Measurements from ENCODE around the gene FAM222A.
A peak's percentile ranks its signal among the peaks of the same experiment; 100 is the strongest.

The FAM222A gene

GRCh38 chr12:109713187-109714070, at the start of gene FAM222A:
TSS of gene FAM222A (plus strand) at chr12:109713825. CDS start at chr12:109744147, 30,322 bp downstream.
- peak; percentile 93 to 96 for DNase-seq (ENCODE audit: low read depth in 2 of 2, low spot score in 1 of 2)

GRCh38 chr12:109664402-109664801, 49.2 kb upstream of the FAM222A start:
- no peak for DNase-seq (ENCODE audit: low read depth in 2 of 2, low spot score in 1 of 2)

GRCh38 chr12:109666068-109666467, 47.6 kb upstream of the FAM222A start:
- no peak for DNase-seq (ENCODE audit: low read depth in 2 of 2, low spot score in 1 of 2)

- DNase-seq (ENCODE audit: low read depth in 2 of 2, low spot score in 1 of 2): no peak
These were observed 42.9 kb upstream of the FAM222A start for GRCh38 chr12:109670731-109671130.

- DNase-seq (ENCODE audit: low read depth in 2 of 2, low spot score in 1 of 2): no peak
These were observed 42.1 kb upstream of the FAM222A start for GRCh38 chr12:109671502-109671901.

GRCh38 chr12:109673379-109673778, 40.2 kb upstream of the FAM222A start:
- no peak for DNase-seq (ENCODE audit: low read depth in 2 of 2, low spot score in 1 of 2)

GRCh38 chr12:109673884-109674283, 39.7 kb upstream of the FAM222A start:
- no peak for DNase-seq (ENCODE audit: low read depth in 2 of 2, low spot score in 1 of 2)

- DNase-seq (ENCODE audit: low read depth in 2 of 2, low spot score in 1 of 2): no peak
These were observed 38.2 kb upstream of the FAM222A start for GRCh38 chr12:109675411-109675810.

GRCh38 chr12:109677279-109677691, 36.3 kb upstream of the FAM222A start:
- DNase-seq (ENCODE audit: low read depth in 2 of 2, low spot score in 1 of 2): no peak

GRCh38 chr12:109678719-109679118, 34.9 kb upstream of the FAM222A start:
- no peak for DNase-seq (ENCODE audit: low read depth in 2 of 2, low spot score in 1 of 2)

- DNase-seq (ENCODE audit: low read depth in 2 of 2, low spot score in 1 of 2): no peak
These were observed 33.9 kb upstream of the FAM222A start for GRCh38 chr12:109679501-109680263.

GRCh38 chr12:109680264-109681005, 33.2 kb upstream of the FAM222A start:
- DNase-seq (ENCODE audit: low read depth in 2 of 2, low spot score in 1 of 2): no peak

- no peak for DNase-seq (ENCODE audit: low read depth in 2 of 2, low spot score in 1 of 2)
These were observed 31.5 kb upstream of the FAM222A start for GRCh38 chr12:109681986-109682707.

GRCh38 chr12:109682708-109683060, 30.9 kb upstream of the FAM222A start:
- no peak for DNase-seq (ENCODE audit: low read depth in 2 of 2, low spot score in 1 of 2)

- no peak for DNase-seq (ENCODE audit: low read depth in 2 of 2, low spot score in 1 of 2)
These were observed 30.3 kb upstream of the FAM222A start for GRCh38 chr12:109683316-109683715.

GRCh38 chr12:109685574-109686447, 27.8 kb upstream of the FAM222A start:
- no peak for DNase-seq (ENCODE audit: low read depth in 2 of 2, low spot score in 1 of 2)

GRCh38 chr12:109686523-109686922, 27.1 kb upstream of the FAM222A start:
- DNase-seq (ENCODE audit: low read depth in 2 of 2, low spot score in 1 of 2): no peak

- no peak for DNase-seq (ENCODE audit: low read depth in 2 of 2, low spot score in 1 of 2)
These were observed 26.4 kb upstream of the FAM222A start for GRCh38 chr12:109687250-109687649.

- DNase-seq (ENCODE audit: low read depth in 2 of 2, low spot score in 1 of 2): no peak
These were observed 24.2 kb upstream of the FAM222A start for GRCh38 chr12:109689426-109689825.

GRCh38 chr12:109693160-109693559, 20.5 kb upstream of the FAM222A start:
- DNase-seq (ENCODE audit: low read depth in 2 of 2, low spot score in 1 of 2): no peak

Data from stimulated activated CD8-positive, alpha-beta memory T cell treated with anti-CD3 and anti-CD28 coated beads, Interleukin-4, amount 100 ng/mL, for 1 hour (primary cell).